ENCODE results near the gene NUDT3. TPM values are rescaled to one million over a fixed set of nuclear protein-coding genes. Genes with fewer than 3 reads are reported as not detected.
A peak's percentile ranks its signal among the peaks of the same experiment; 100 is the strongest.

NUDT3 gene
- polyA plus RNA-seq, 3 donors = 9.3 to 33.3 (median 10.9) TPM

GRCh38 chr6:34391473-34391785 lies 1.0 kb downstream of the NUDT3 start:
- TF ChIP-seq CTCF (IDR thresholded peaks at IDR 0.05) = no peak
- H3K4me3 ChIP-seq (replicated peaks in 1 of 3; ENCODE audit: low read depth in 2 of 3, low read length in 3 of 3) = peak overlapping the region; percentile 77 to 93 (median 87)
- H3K27me3 ChIP-seq (ENCODE audit: control insufficient read depth in 2 of 2, insufficient read depth in 2 of 2, low read length in 2 of 2) = no peaks in the 10 kb centered on the region
- H2AFZ ChIP-seq (ENCODE audit: insufficient read depth, low read depth, low read length, poor library complexity, severe bottlenecking) = peak overlapping the region; percentile 94
- H3K27ac ChIP-seq (ENCODE audit: low read depth in 1 of 2, low read length in 2 of 2) = peak overlapping the region; percentile 84 to 95
- peaks cover 30 to 42% of the 10 kb centered on the region in 2 donors for H3K4me1 ChIP-seq (ENCODE audit: control insufficient read depth in 1 of 2, insufficient read depth in 2 of 2, low read length in 2 of 2)
- intact Hi-C loops (cut with micrococcal nuclease) = loop anchor here in 1 of 2 donors (2.0 to 5.0 kb wide), 2 partner anchors 15 to 59 kb away; no protein-coding TSS in a partner anchor
- DNase-seq = no peak
- peaks cover 67% of the 10 kb centered on the region for H3K79me2 ChIP-seq (ENCODE audit: insufficient read depth, low read length)
- H3K9me3 ChIP-seq (replicated peaks in 1 of 2; ENCODE audit: control insufficient read depth in 1 of 2, insufficient read depth in 1 of 2, low read length in 2 of 2) = peaks cover 3 to 8% of the 10 kb centered on the region in 2 donors
- no peak overlapping the region for H3K27ac Mint-ChIP-seq
- H3K27me3 Mint-ChIP-seq (ENCODE audit: low read depth in 3 of 3) = peaks cover 0 to 4% (median 0%) of the 10 kb centered on the region in 3 donors
- peaks cover 28% of the 10 kb centered on the region for H3K4me1 Mint-ChIP-seq
- 0% methylated on average over 5 of the region's 5 CpGs for WGBS (ENCODE audit: insufficient coverage)
- peaks cover 1 to 3% of the 10 kb centered on the region in 2 donors for H3K36me3 Mint-ChIP-seq
- peak overlapping the region; percentile 79 for H3K4me2 ChIP-seq (replicated peaks; ENCODE audit: extremely low read depth, low read length, poor library complexity, severe bottlenecking)
- H3K4me3 Mint-ChIP-seq = no peak overlapping the region
- H3K9ac ChIP-seq (ENCODE audit: insufficient read depth, low read length, poor library complexity, severe bottlenecking) = peak overlapping the region; percentile 96
- H4K20me1 ChIP-seq (ENCODE audit: insufficient read depth, low read length) = peaks cover 49% of the 10 kb centered on the region
- H3K9me3 Mint-ChIP-seq = peaks cover 2 to 13% (median 11%) of the 10 kb centered on the region in 7 donors
- no peaks in the 10 kb centered on the region for H3K36me3 ChIP-seq (replicated peaks in 1 of 2; ENCODE audit: control insufficient read depth in 1 of 2, insufficient read depth in 2 of 2, low read length in 2 of 2)

GRCh38 chr6:34390531-34391472 lies 1.7 kb downstream of the NUDT3 start:
- H3K27ac ChIP-seq (ENCODE audit: low read depth in 1 of 2, low read length in 2 of 2) = peak overlapping the region; percentile 1 to 95
- H2AFZ ChIP-seq (ENCODE audit: insufficient read depth, low read depth, low read length, poor library complexity, severe bottlenecking) = no peak overlapping the region
- intact Hi-C loops (cut with micrococcal nuclease) = loop anchor here in 1 of 2 donors (2.0 to 5.0 kb wide), 2 partner anchors 14 to 59 kb away; no protein-coding TSS in a partner anchor
- Mint-ChIP-seq H3K36me3 (peaks cover 1 to 3% of the 10 kb centered on the region in 2 donors), H3K9me3 (peaks cover 2 to 9% (median 6%) of the 10 kb centered on the region in 7 donors), H3K4me1 (peaks cover 31% of the 10 kb centered on the region), H3K4me3 (no peak overlapping the region), H3K27ac (no peak overlapping the region), H3K27me3 (ENCODE audit: low read depth in 3 of 3) (peaks cover 0 to 4% (median 0%) of the 10 kb centered on the region in 3 donors)
- H3K79me2 ChIP-seq (ENCODE audit: insufficient read depth, low read length) = peaks cover 73% of the 10 kb centered on the region
- H3K4me1 ChIP-seq (ENCODE audit: control insufficient read depth in 1 of 2, insufficient read depth in 2 of 2, low read length in 2 of 2) = peaks cover 30 to 42% of the 10 kb centered on the region in 2 donors
- H3K4me3 ChIP-seq (replicated peaks in 1 of 3; ENCODE audit: low read depth in 2 of 3, low read length in 3 of 3) = peak overlapping the region; percentile 77 to 93 (median 87)
- DNase-seq = peak; percentile 29 to 81 (median 68)
- peak overlapping the region; percentile 79 for H3K4me2 ChIP-seq (replicated peaks; ENCODE audit: extremely low read depth, low read length, poor library complexity, severe bottlenecking)
- H3K9me3 ChIP-seq (replicated peaks in 1 of 2; ENCODE audit: control insufficient read depth in 1 of 2, insufficient read depth in 1 of 2, low read length in 2 of 2) = peaks cover 0 to 8% of the 10 kb centered on the region in 2 donors
- H3K9ac ChIP-seq (ENCODE audit: insufficient read depth, low read length, poor library complexity, severe bottlenecking) = peak overlapping the region; percentile 96
- peaks cover 56% of the 10 kb centered on the region for H4K20me1 ChIP-seq (ENCODE audit: insufficient read depth, low read length)
- no peak for TF ChIP-seq CTCF (IDR thresholded peaks at IDR 0.05)
- no peaks in the 10 kb centered on the region for H3K36me3 ChIP-seq (replicated peaks in 1 of 2; ENCODE audit: control insufficient read depth in 1 of 2, insufficient read depth in 2 of 2, low read length in 2 of 2)
- 0% methylated on average over 8 of the region's 14 CpGs for WGBS (ENCODE audit: insufficient coverage)
- no peaks in the 10 kb centered on the region for H3K27me3 ChIP-seq (ENCODE audit: control insufficient read depth in 2 of 2, insufficient read depth in 2 of 2, low read length in 2 of 2)
